GM12878 (cell line): ENCODE data around the gene CFAP91. TPM values are rescaled to one million over a fixed set of nuclear protein-coding genes. Genes with fewer than 3 reads are reported as not detected.

Experiments
- ATF7 ChIP-seq: fragments of 450-650 bp; IDR thresholded peaks from 2 replicates; pipeline ENCODE4 v1.6.1; 2016; ENCODE audit warnings: low read depth, mild to moderate bottlenecking
- BCL11A ChIP-seq: IDR thresholded peaks from 2 replicates; pipeline ENCODE4 v1.6.1; 2011; ENCODE audit warnings: low read depth, low read length
- BRCA1 ChIP-seq: IDR thresholded peaks from 2 replicates; pipeline ENCODE4 v1.6.1; 2011; ENCODE audit warnings: low read depth, low read length, improper control_type of control experiment
- CREM ChIP-seq: IDR thresholded peaks from 2 replicates; pipeline ENCODE4 v1.6.1; 2014; ENCODE audit warnings: antibody characterized with exemption, low read depth
- GABPA ChIP-seq: IDR thresholded peaks from 2 replicates; pipeline ENCODE4 v1.6.1; 2014; ENCODE audit warnings: antibody characterized with exemption, low read depth, mild to moderate bottlenecking, inconsistent platforms
- HSF1 ChIP-seq: fragments of 150-350 bp; IDR thresholded peaks from 2 replicates; pipeline ENCODE4 v1.6.1; 2014; ENCODE audit warnings: mild to moderate bottlenecking, low read depth, low read length
- KAT2A ChIP-seq: conservative IDR thresholded peaks from 2 replicates; pipeline ENCODE4 v1.6.1; 2011; ENCODE audit warnings: low read depth, low read length; ENCODE audit not compliant: control insufficient read depth
- MLLT1 ChIP-seq: fragments of 450-650 bp; IDR thresholded peaks from 2 replicates; pipeline ENCODE4 v1.6.1; 2016; ENCODE audit warnings: mild to moderate bottlenecking
- MTA2 ChIP-seq: fragments of 450-650 bp; IDR thresholded peaks from 2 replicates; pipeline ENCODE4 v1.6.1; 2016; ENCODE audit warnings: low read depth, mild to moderate bottlenecking, moderate library complexity
- MYC ChIP-seq: IDR thresholded peaks from 2 replicates; pipeline ENCODE4 v1.6.1; 2011; ENCODE audit warnings: mild to moderate bottlenecking, low read length, moderate library complexity, inconsistent platforms; ENCODE audit not compliant: insufficient read depth, insufficient replicate concordance, insufficient read length, severe bottlenecking
- NFXL1 ChIP-seq: fragments of 450-650 bp; IDR thresholded peaks from 2 replicates; pipeline ENCODE4 v1.6.1; 2017; ENCODE audit warnings: antibody characterized with exemption, mild to moderate bottlenecking, borderline replicate concordance
- NFYB ChIP-seq: IDR thresholded peaks from 2 replicates; pipeline ENCODE4 v1.6.1; 2011; ENCODE audit warnings: low read depth, mild to moderate bottlenecking, low read length, improper control_type of control experiment, moderate library complexity; ENCODE audit not compliant: insufficient read depth
- NKRF ChIP-seq: fragments of 450-650 bp; conservative IDR thresholded peaks from 2 replicates; pipeline ENCODE4 v1.6.1; 2017; ENCODE audit warnings: mild to moderate bottlenecking, moderate library complexity
- NR2C1 ChIP-seq: fragments of 450-650 bp; IDR thresholded peaks from 2 replicates; pipeline ENCODE4 v1.6.1; 2017; ENCODE audit warnings: antibody characterized with exemption, mild to moderate bottlenecking, moderate library complexity
- POLR2AphosphoS2 ChIP-seq: IDR thresholded peaks from 2 replicates; pipeline ENCODE4 v1.6.1; 2011; ENCODE audit warnings: low read depth, mild to moderate bottlenecking, low read length, improper control_type of control experiment, moderate library complexity
- SIX5 ChIP-seq: IDR thresholded peaks from 2 replicates; pipeline ENCODE4 v1.6.1; 2011; ENCODE audit warnings: mild to moderate bottlenecking, low read depth, low read length, moderate library complexity; ENCODE audit not compliant: severe bottlenecking
- SMAD5 ChIP-seq: IDR thresholded peaks from 2 replicates; pipeline ENCODE4 v1.6.1; 2016; ENCODE audit warnings: antibody characterized with exemption, low read depth
- SUPT20H ChIP-seq: IDR thresholded peaks from 2 replicates; pipeline ENCODE4 v1.6.1; 2011; ENCODE audit warnings: low read depth, mild to moderate bottlenecking, low read length, moderate library complexity, borderline replicate concordance; ENCODE audit not compliant: control insufficient read depth
- USF1 ChIP-seq: IDR thresholded peaks from 2 replicates; pipeline ENCODE4 v1.6.1; 2011; ENCODE audit warnings: borderline replicate concordance, low read depth, mild to moderate bottlenecking, moderate library complexity, mixed read lengths, low read length; ENCODE audit not compliant: insufficient read depth; ENCODE audit errors: extremely low read length
- YBX1 ChIP-seq: fragments of 450-650 bp; IDR thresholded peaks from 2 replicates; pipeline ENCODE4 v1.6.1; 2016; ENCODE audit warnings: antibody characterized with exemption
- ZBTB11 ChIP-seq: fragments of 450-650 bp; formaldehyde crosslinking; IDR thresholded peaks from 2 replicates; pipeline ENCODE4 v1.5.0; 2022; ENCODE audit warnings: mild to moderate bottlenecking, missing genetic modification characterization
- polyA plus RNA-seq, 11 experiments: library from polyadenylated mRNA; depleted of rRNA in 4 of 11; unstranded in 6 of 11; stranded (reverse) in 5 of 11; fragments of >200 nt; fragmentation: Nextera tagmentation in 4 of 11; fragmentation: Illumina TruSeq in 1 of 11; extraction: Ambion mirVana in 4 of 11; extraction: Trizol in 1 of 11; gene quantifications; 1 replicate in 1 of 11; 2 replicates in 10 of 11; pipeline versions ENCODE4 v1.2.1 to v1.2.3, GENCODE V29; 2011 to 2016; ENCODE audit warnings: inconsistent platforms in 2 of 11, missing spikeins in 2 of 11, low read depth in 1 of 11
- total RNA-seq, 4 experiments: library from RNA; depleted of rRNA in 3 of 4; stranded (reverse); fragments of >200 nt in 3 of 4; fragmentation: Illumina TruSeq in 1 of 4; extraction: Trizol in 1 of 4; gene quantifications; 2 replicates each; pipeline versions ENCODE4 v1.2.1 to v1.2.3, GENCODE V29; 2013 to 2021

The CFAP91 gene
- total and polyA plus RNA-seq, 10 of the 15 experiments (the other 5 are each of a cell fraction or from before 2014, with no cell fraction given), result 0.03 to 2.2 (median 0.92) TPM

- TF ChIP-seq MYC, result no peak
- TF ChIP-seq BRCA1, result no peak
- TF ChIP-seq HSF1, result no peak
- no peak for TF ChIP-seq SIX5
- no peak for TF ChIP-seq NR2C1
- TF ChIP-seq SUPT20H, result no peak
- no peak for TF ChIP-seq KAT2A
- peak; percentile 91 for TF ChIP-seq MTA2
- TF ChIP-seq POLR2AphosphoS2, result no peak
- peak; percentile 78 for TF ChIP-seq BCL11A
- peak; percentile 68; the same call in 1 of the 2 replicates for TF ChIP-seq NFYB
- TF ChIP-seq USF1, result no peak
- TF ChIP-seq YBX1, result no peak
- TF ChIP-seq SMAD5, result no peak
- TF ChIP-seq NKRF, result 0 out of 2 replicates have a peak, but pooled peaks have one; percentile 13
- TF ChIP-seq ZBTB11, result no peak
- no peak for TF ChIP-seq NFXL1
- peak; percentile 25; the same call in 1 of the 2 replicates for TF ChIP-seq MLLT1
- TF ChIP-seq GABPA, result 0 out of 2 replicates have a peak, but pooled peaks have one; percentile 51
- TF ChIP-seq ATF7, result peak; percentile 84
- TF ChIP-seq CREM, result peak; percentile 53; the same call in 1 of the 2 replicates
Observed at GRCh38 chr3:119700269-119700919, 2.4 kb upstream of the CFAP91 start (continued).
